Esophagus muscularis mucosa (tissue), 4 donors: ENCODE results near the gene TVP23C.

ENCODE experiments used
- CTCF ChIP-seq, 3 experiments: fragments of 200-600 bp in 2 of 3; fragments of 450-650 bp in 1 of 3; sonication (generic) in 2 of 3; IDR thresholded peaks; one replicate each; pipeline ENCODE4 v1.5.1; 2017 to 2019; ENCODE audit warnings: antibody characterized with exemption in 3 of 3, mild to moderate bottlenecking in 2 of 3, moderate library complexity in 1 of 3
- EP300 ChIP-seq: sonication (generic); formaldehyde crosslinking; IDR thresholded peaks from one replicate; pipeline ENCODE4 v1.6.1; 2017; ENCODE audit warnings: antibody characterized with exemption
- POLR2A ChIP-seq: fragments of 450-650 bp; IDR thresholded peaks from one replicate; pipeline ENCODE4 v1.6.1; 2017; ENCODE audit warnings: antibody characterized with exemption, moderate library complexity, mild to moderate bottlenecking, low read depth
- POLR2AphosphoS5 ChIP-seq, 2 donors: sonication (generic); formaldehyde crosslinking; IDR thresholded peaks; one replicate each; pipeline ENCODE4 v1.6.1; 2017; ENCODE audit warnings: antibody characterized with exemption in 2 of 2

- TF ChIP-seq POLR2AphosphoS5 (IDR thresholded peaks at IDR 0.05) (no peak), CTCF (IDR thresholded peaks at IDR 0.05) (no peak), EP300 (no peak), POLR2A (no peak)
Measured at GRCh38 chr17:15511142-15511541, 52.1 kb downstream of the TVP23C start.
